GM12801 (cell line): ENCODE measurements around the gene ZNF593OS.

Experiments used
- TF ChIP-seq, protein P1 (sequence below): IDR thresholded peaks from one replicate; pipeline ENCODE4 v1.5.1; 2011; ENCODE audit warnings: control low read depth; ENCODE audit not compliant: insufficient read length; ENCODE audit errors: extremely low read depth

Gene ZNF593OS

DNA sequence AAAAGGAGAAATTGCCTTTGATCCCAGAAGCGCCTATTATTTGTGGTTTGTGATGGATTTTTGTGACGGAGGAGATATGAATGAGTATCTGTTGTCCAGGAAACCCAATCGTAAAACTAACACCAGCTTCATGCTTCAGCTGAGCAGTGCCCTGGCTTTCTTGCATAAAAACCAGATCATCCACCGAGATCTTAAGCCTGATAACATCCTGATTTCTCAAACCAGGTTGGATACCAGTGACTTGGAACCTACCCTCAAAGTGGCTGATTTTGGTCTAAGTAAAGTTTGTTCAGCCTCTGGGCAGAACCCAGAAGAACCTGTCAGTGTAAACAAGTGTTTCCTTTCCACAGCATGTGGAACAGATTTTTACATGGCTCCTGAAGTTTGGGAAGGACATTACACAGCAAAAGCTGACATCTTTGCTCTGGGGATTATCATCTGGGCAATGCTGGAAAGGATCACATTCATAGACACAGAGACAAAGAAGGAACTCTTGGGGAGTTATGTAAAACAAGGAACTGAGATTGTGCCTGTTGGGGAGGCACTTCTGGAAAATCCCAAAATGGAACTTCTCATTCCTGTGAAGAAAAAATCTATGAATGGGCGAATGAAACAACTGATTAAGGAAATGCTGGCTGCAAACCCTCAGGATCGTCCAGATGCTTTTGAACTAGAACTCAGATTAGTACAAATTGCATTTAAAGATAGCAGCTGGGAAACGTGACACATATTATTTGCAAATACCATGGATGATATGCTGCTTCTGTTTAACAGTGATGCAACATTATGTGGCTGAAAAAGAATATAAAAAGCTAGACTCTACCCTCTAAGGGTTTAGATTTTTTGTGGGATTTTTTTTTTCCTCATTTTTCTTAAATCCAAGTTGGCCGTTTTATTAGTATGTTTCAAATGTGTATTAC, 49.5 kb downstream of the ZNF593OS start:
- TF ChIP-seq, protein P1, sequence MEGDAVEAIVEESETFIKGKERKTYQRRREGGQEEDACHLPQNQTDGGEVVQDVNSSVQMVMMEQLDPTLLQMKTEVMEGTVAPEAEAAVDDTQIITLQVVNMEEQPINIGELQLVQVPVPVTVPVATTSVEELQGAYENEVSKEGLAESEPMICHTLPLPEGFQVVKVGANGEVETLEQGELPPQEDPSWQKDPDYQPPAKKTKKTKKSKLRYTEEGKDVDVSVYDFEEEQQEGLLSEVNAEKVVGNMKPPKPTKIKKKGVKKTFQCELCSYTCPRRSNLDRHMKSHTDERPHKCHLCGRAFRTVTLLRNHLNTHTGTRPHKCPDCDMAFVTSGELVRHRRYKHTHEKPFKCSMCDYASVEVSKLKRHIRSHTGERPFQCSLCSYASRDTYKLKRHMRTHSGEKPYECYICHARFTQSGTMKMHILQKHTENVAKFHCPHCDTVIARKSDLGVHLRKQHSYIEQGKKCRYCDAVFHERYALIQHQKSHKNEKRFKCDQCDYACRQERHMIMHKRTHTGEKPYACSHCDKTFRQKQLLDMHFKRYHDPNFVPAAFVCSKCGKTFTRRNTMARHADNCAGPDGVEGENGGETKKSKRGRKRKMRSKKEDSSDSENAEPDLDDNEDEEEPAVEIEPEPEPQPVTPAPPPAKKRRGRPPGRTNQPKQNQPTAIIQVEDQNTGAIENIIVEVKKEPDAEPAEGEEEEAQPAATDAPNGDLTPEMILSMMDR, result no peak

DNA sequence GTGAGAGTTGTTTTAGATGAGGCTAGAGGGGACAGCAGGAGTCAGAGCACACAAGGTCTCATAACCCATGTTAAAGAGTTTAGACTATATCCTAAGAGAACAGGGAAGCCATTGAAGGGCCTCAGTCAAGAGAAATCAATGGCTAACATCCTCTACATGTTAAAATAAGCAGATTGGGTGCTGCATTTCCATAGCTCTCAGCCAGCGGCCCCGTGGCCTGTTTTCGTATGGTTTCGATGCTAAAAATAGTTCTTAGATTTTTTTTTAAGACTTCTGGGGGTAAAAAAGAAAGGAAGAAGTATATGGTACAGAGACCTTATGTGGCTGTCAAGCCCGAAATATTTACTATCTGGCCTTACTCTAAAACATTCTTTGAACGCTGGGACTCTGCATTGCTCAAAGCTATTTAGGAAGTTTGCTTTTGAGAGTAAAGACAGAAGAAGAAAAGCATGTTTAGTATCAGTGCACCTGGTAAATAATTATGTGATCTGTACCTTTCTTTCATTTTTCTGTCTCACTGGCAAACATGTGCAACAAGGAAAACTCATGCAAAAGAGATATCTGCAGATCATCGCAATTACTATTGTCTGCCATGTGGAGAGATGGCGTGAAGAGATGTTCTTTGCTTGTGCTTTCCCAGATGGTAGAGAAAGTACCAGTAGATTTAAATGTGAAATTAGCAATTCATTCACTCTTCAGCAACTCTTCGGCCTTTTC, 51.6 kb downstream of the ZNF593OS start:
- TF ChIP-seq, protein P1, result no peak
